ENCODE measurements around the gene HTATIP2.

- TF ChIP-seq NRF1 (IDR thresholded peaks at IDR 0.05; ENCODE audit: low read depth, low read length), result no peak
- no peak for TF ChIP-seq CTCF (IDR thresholded peaks at IDR 0.05)
- TF ChIP-seq SMC3 (IDR thresholded peaks at IDR 0.05; ENCODE audit: low read depth, low read length), result no peak
- no peak for TF ChIP-seq RAD21 (IDR thresholded peaks at IDR 0.05; ENCODE audit: low read length)
- no peak for TF ChIP-seq RCOR1 (IDR thresholded peaks at IDR 0.05; ENCODE audit: low read length)
- TF ChIP-seq EP300 (IDR thresholded peaks at IDR 0.05; ENCODE audit: borderline replicate concordance in 1 of 2, low read depth in 1 of 2, low read length in 1 of 2), result no peak
- no peak for TF ChIP-seq CHD2 (IDR thresholded peaks at IDR 0.05; ENCODE audit: low read length, partially characterized antibody)
- no peak for TF ChIP-seq GABPA (IDR thresholded peaks at IDR 0.05; ENCODE audit: low read depth)
- TF ChIP-seq POLR2AphosphoS5 (IDR thresholded peaks at IDR 0.05; ENCODE audit: low read depth, low read length), result no peak
- TF ChIP-seq USF2 (IDR thresholded peaks at IDR 0.05; ENCODE audit: borderline replicate concordance, low read depth, low read length), result no peak
- TF ChIP-seq PBX3 (IDR thresholded peaks at IDR 0.05), result no peak
- TF ChIP-seq EZH2phosphoT487 (IDR thresholded peaks at IDR 0.05; ENCODE audit: borderline replicate concordance, low read depth), result no peak
Observed at GRCh38 chr11:20407344-20407743, 43.8 kb downstream of the HTATIP2 start.
